Mesenchymal stem cell (in vitro differentiated cells and primary cell): ENCODE measurements around the gene PARP9.
"Not testable (repeated sequence)": the region's sequence is repeated elsewhere in the genome, so short reads cannot be mapped to it uniquely, and the experiment has no call there.

ENCODE experiments used
- DNase-seq: peaks from one replicate; pipeline ENCODE4 v3.0.0-alpha.2; 2013
- H2AFZ ChIP-seq: one replicate; pipeline ENCODE4 v1.6.1; 2013; ENCODE audit warnings: low read depth, mild to moderate bottlenecking, control low read depth, inconsistent platforms, low read length, moderate library complexity
- H2AK5ac ChIP-seq: 2 replicates; pipeline ENCODE4 v1.6.1; 2013; ENCODE audit warnings: low read length, moderate library complexity, mild to moderate bottlenecking, inconsistent platforms; ENCODE audit not compliant: severe bottlenecking
- H2BK120ac ChIP-seq: one replicate; pipeline ENCODE4 v1.6.1; 2013; ENCODE audit warnings: low read depth, mild to moderate bottlenecking, inconsistent platforms, low read length, moderate library complexity
- H2BK12ac ChIP-seq, 2 experiments: one replicate each; pipeline ENCODE4 v1.6.1; 2013; ENCODE audit warnings: inconsistent platforms in 2 of 2, low read length in 2 of 2, mild to moderate bottlenecking in 2 of 2, moderate library complexity in 2 of 2, control low read depth in 1 of 2
- H2BK15ac ChIP-seq: one replicate; pipeline ENCODE4 v1.6.1; 2013; ENCODE audit warnings: mild to moderate bottlenecking, low read depth, inconsistent platforms; ENCODE audit not compliant: poor library complexity, severe bottlenecking
- H2BK5ac ChIP-seq: 2 replicates; pipeline ENCODE4 v1.6.1; 2013; ENCODE audit warnings: low read depth, mild to moderate bottlenecking, low read length, control low read depth, inconsistent platforms; ENCODE audit not compliant: poor library complexity, severe bottlenecking
- H3K14ac ChIP-seq, 2 experiments: one replicate each; pipeline ENCODE4 v1.6.1; 2013; ENCODE audit warnings: inconsistent platforms in 2 of 2, low read length in 2 of 2, control low read depth in 1 of 2, mild to moderate bottlenecking in 1 of 2, moderate library complexity in 1 of 2
- H3K18ac ChIP-seq, 2 experiments: one replicate each; pipeline ENCODE4 v1.6.1; 2013; ENCODE audit warnings: inconsistent platforms in 2 of 2, low read length in 2 of 2, control low read depth in 1 of 2, low read depth in 1 of 2, mild to moderate bottlenecking in 1 of 2
- H3K23ac ChIP-seq, 2 experiments: one replicate each; pipeline ENCODE4 v1.6.1; 2013; ENCODE audit warnings: inconsistent platforms in 2 of 2, low read length in 2 of 2, mild to moderate bottlenecking in 2 of 2, moderate library complexity in 2 of 2, control low read depth in 1 of 2
- H3K27ac ChIP-seq: 2 replicates; pipeline ENCODE4 v1.5.1; 2013; ENCODE audit warnings: mild to moderate bottlenecking, moderate library complexity, low read length, control low read depth, inconsistent platforms; ENCODE audit not compliant: poor library complexity, severe bottlenecking
- H3K27me3 ChIP-seq, 2 experiments: 2 replicates each; pipeline versions ENCODE4 v1.6.1 to v1.7.0; 2013; ENCODE audit warnings: low read length in 2 of 2, mild to moderate bottlenecking in 2 of 2, moderate library complexity in 2 of 2, control low read depth in 1 of 2, inconsistent platforms in 1 of 2; ENCODE audit not compliant: control insufficient read depth in 1 of 2, insufficient read depth in 1 of 2
- H3K36me3 ChIP-seq, 2 experiments: 2 replicates each; pipeline versions ENCODE4 v1.6.1 to v1.7.0; 2013; ENCODE audit warnings: low read length in 2 of 2, control low read depth in 1 of 2, inconsistent platforms in 1 of 2, low read depth in 1 of 2, mild to moderate bottlenecking in 1 of 2; ENCODE audit not compliant: insufficient read depth in 2 of 2, control insufficient read depth in 1 of 2
- H3K4ac ChIP-seq, 2 experiments: one replicate each; pipeline ENCODE4 v1.6.1; 2013; ENCODE audit warnings: inconsistent platforms in 2 of 2, low read length in 2 of 2, mild to moderate bottlenecking in 2 of 2, moderate library complexity in 2 of 2, control low read depth in 1 of 2, low read depth in 1 of 2
- H3K4me1 ChIP-seq: 2 replicates; pipeline ENCODE4 v1.6.1; 2013; ENCODE audit warnings: low read depth, low read length, control low read depth; ENCODE audit not compliant: control insufficient read depth, insufficient read depth
- H3K4me2 ChIP-seq: 2 replicates; pipeline ENCODE4 v1.6.1; 2013; ENCODE audit warnings: low read length, mild to moderate bottlenecking, inconsistent platforms; ENCODE audit not compliant: poor library complexity, severe bottlenecking
- H3K4me3 ChIP-seq, 2 experiments: 2 replicates each; pipeline versions ENCODE4 v1.5.1 to v1.7.0; 2013; ENCODE audit warnings: low read length in 2 of 2, mild to moderate bottlenecking in 2 of 2, control low read depth in 1 of 2, low read depth in 1 of 2; ENCODE audit not compliant: insufficient read depth in 1 of 2
- H3K79me1 ChIP-seq: replicated peaks from 2 replicates; pipeline ENCODE4 v1.6.1; 2013; ENCODE audit warnings: mild to moderate bottlenecking, control low read depth, low read length, inconsistent platforms; ENCODE audit not compliant: poor library complexity, severe bottlenecking
- H3K9ac ChIP-seq: 2 replicates; pipeline ENCODE4 v1.7.0; 2013; ENCODE audit warnings: mild to moderate bottlenecking, low read length, moderate library complexity
- H3K9me3 ChIP-seq: 2 replicates; pipeline ENCODE4 v1.7.0; 2013; ENCODE audit warnings: mild to moderate bottlenecking, low read length; ENCODE audit not compliant: control insufficient read depth
- H4K8ac ChIP-seq: one replicate; pipeline ENCODE4 v1.6.1; 2013; ENCODE audit warnings: inconsistent platforms, mild to moderate bottlenecking, low read length, moderate library complexity
- H4K91ac ChIP-seq: one replicate; pipeline ENCODE4 v1.6.1; 2013; ENCODE audit warnings: mild to moderate bottlenecking, low read length, inconsistent platforms
- WGBS: methylation state at CpG from one replicate; pipeline ENCODE4 v1.1.7; 2013; ENCODE audit warnings: mixed read lengths; 5-methylcytosine and 5-hydroxymethylcytosine counted together

PARP9 gene

DNA sequence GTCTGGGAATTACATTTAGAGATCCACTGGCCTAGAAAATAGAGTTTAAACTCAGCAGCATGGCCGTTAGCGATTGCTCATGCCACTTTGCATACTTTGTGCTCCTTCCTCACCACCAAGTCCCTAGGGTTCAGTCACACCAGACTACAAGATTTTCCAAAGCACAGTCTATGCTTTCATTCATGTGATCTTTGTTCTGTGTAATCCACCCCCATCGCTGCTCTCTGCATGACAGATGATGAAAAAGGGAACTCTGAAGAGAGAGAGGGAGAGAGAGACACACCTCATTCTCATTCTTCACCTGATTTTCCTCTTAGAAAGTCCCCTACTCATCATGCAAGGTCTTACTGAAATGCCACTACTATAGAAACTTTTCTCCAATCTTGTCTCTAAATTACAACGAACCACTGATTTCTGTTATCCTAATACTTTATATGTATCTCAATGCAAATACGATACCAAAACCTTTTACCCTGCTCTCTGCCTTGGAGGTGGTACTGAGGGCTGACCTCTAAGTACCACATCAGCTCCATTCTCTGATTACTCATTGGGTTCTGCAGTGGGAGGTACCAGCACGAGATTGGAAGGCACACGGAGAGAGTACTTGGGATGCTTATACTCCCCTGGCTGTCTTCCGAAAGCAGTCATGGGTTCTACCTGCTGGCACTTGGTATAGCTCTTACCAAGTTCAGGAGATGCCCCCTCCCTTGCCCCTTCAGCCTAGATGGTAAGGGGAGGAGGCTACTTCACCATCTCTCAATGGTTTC lies 12.3 kb upstream of the PARP9 start:
- Histone ChIP-seq H2AK5ac (no peak overlapping the region), H4K8ac (no peak overlapping the region), H3K4me3 (no peak overlapping the region), H3K18ac (no peak overlapping the region), H2BK5ac (no peak overlapping the region), H3K4me2 (no peak overlapping the region), H2BK12ac (peak overlapping the region in 1 of 2 experiments; percentile 37), H3K4me1 (peaks cover 8% of the 10 kb centered on the region), H2BK15ac (no peak overlapping the region), H2AFZ (no peak overlapping the region), H3K79me1 (no peaks in the 10 kb centered on the region), H3K27ac (no peak overlapping the region), H2BK120ac (no peak overlapping the region), H4K91ac (no peak overlapping the region), H3K36me3 (peaks cover 3 to 22% of the 10 kb centered on the region in 2 experiments), H3K27me3 (no peaks in the 10 kb centered on the region), H3K9ac (no peak overlapping the region), H3K9me3 (peaks cover 8% of the 10 kb centered on the region), H3K23ac (no peak overlapping the region), H3K14ac (no peak overlapping the region), H3K4ac (no peak overlapping the region)
- 77% methylated on average over 5 of the region's 8 CpGs for WGBS
- DNase-seq, result peak; percentile 19

DNA sequence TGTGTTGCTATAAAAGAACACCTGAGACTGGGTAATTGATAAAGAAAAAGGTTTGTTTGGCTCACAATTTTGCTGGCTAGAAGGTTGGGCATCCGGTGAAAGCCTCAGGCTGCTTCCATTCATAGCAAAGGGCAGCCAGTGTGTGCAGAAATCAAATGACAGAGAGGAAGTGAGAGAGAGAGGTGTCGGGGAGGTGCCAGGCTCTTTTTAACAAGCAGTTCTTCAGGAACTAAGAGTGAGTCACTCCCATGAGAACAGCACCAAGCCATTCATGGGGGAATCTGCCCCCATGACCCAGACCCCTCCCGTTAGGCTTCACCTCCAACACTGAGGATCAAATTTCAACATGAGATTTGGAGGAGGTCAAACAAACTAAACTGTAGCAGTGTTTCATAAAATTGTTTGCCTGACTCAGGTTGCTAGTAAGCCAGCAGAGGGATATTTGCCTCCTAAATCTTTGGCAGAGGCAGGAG lies 8.9 kb upstream of the PARP9 start:
- Histone ChIP-seq H3K4me2 (no peak overlapping the region), H2BK120ac (no peak overlapping the region), H3K27ac (no peak overlapping the region), H2BK15ac (no peak overlapping the region), H4K91ac (no peak overlapping the region), H2AFZ (no peak overlapping the region), H3K27me3 (no peaks in the 10 kb centered on the region), H3K4me3 (no peak overlapping the region), H3K23ac (no peak overlapping the region), H2BK5ac (no peak overlapping the region), H3K9ac (peak overlapping the region; percentile 12), H3K79me1 (peaks cover 2% of the 10 kb centered on the region), H3K36me3 (peaks cover 3 to 54% of the 10 kb centered on the region in 2 experiments), H3K9me3 (no peaks in the 10 kb centered on the region), H3K14ac (no peak overlapping the region), H2BK12ac (no peak overlapping the region), H3K4ac (no peak overlapping the region), H4K8ac (no peak overlapping the region), H3K4me1 (peaks cover 8% of the 10 kb centered on the region), H2AK5ac (no peak overlapping the region), H3K18ac (no peak overlapping the region)
- peak; percentile 24 for DNase-seq
- 57% methylated on average over 2 of the region's 3 CpGs for WGBS

DNA sequence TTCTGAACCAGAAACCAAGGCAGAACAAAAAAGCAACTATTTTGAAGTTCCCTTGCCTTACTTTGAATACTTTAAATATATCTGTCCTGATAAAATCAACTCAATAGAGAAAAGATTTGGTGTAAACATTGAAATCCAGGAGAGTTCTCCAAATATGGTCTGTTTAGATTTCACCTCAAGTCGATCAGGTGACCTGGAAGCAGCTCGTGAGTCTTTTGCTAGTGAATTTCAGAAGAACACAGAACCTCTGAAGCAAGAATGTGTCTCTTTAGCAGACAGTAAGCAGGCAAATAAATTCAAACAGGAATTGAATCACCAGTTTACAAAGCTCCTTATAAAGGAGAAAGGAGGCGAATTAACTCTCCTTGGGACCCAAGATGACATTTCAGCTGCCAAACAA lies 4.7 kb upstream of the PARP9 start:
- Histone ChIP-seq H3K14ac (no peak overlapping the region), H2BK120ac (no peak overlapping the region), H2BK15ac (no peak overlapping the region), H3K27ac (no peak overlapping the region), H3K9ac (no peak overlapping the region), H3K9me3 (no peaks in the 10 kb centered on the region), H3K27me3 (no peaks in the 10 kb centered on the region), H3K4ac (no peak overlapping the region), H2BK5ac (no peak overlapping the region), H3K79me1 (peaks cover 12% of the 10 kb centered on the region), H2AFZ (no peak overlapping the region), H2BK12ac (no peak overlapping the region), H3K23ac (no peak overlapping the region), H4K91ac (no peak overlapping the region), H4K8ac (no peak overlapping the region), H3K4me1 (peaks cover 6% of the 10 kb centered on the region), H3K4me2 (no peak overlapping the region), H3K4me3 (no peak overlapping the region), H3K36me3 (peaks cover 10 to 66% of the 10 kb centered on the region in 2 experiments), H3K18ac (no peak overlapping the region), H2AK5ac (no peak overlapping the region)
- 75% methylated on average over 2 of the region's 3 CpGs for WGBS
- DNase-seq, result no peak

DNA sequence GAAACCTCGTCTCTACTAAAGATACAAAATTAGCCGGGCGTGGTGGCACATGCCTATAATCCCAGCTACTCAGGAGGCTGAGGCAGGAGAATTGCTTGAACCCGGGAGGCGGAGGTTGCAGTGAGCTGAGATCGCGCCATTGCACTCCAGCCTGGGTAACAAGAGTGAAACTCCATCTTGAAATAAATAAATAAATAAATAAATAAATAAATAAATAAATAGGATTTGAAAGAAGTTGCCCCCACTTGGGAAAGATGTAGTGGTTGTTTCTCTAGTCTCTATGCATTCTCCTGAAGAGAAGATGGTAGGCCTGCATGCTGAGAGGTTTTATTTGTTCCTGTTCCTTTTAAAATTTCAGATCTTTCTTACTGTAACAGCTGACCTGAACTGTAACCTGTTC lies 4.0 kb upstream of the PARP9 start:
- H3K27ac ChIP-seq, H3K14ac ChIP-seq, H4K8ac ChIP-seq, H3K4me3 ChIP-seq, H3K4me2 ChIP-seq, DNase-seq, H3K27me3 ChIP-seq, H2BK120ac ChIP-seq, H2AFZ ChIP-seq, H3K9ac ChIP-seq, H2BK12ac ChIP-seq, H4K91ac ChIP-seq, H2BK15ac ChIP-seq, H3K9me3 ChIP-seq, H3K18ac ChIP-seq, H3K23ac ChIP-seq, H2BK5ac ChIP-seq, H3K4ac ChIP-seq, H3K4me1 ChIP-seq, H2AK5ac ChIP-seq: not testable (repeated sequence)
- WGBS, result 100% methylated on average over 3 of the region's 7 CpGs
- Histone ChIP-seq H3K79me1 (peaks cover 13% of the 10 kb centered on the region), H3K36me3 (peaks cover 10 to 63% of the 10 kb centered on the region in 2 experiments)
